ENCODE data around the gene SEPTIN8.

GRCh38 chr5:132782101-132782500 is 5.1 kb upstream of the SEPTIN8 start:
- no peak for TF ChIP-seq KLF7 (tag by site-specific recombination; IDR thresholded peaks at IDR 0.05; ENCODE audit: borderline replicate concordance)
- no peak for TF ChIP-seq ZNF548 (tag by site-specific recombination; IDR thresholded peaks at IDR 0.05)
- no peak for TF ChIP-seq ZNF24 (tag by site-specific recombination; IDR thresholded peaks at IDR 0.05)
- TF ChIP-seq ZNF133 (tag by site-specific recombination; IDR thresholded peaks at IDR 0.05), result no peak
- no peak for TF ChIP-seq TSHZ1 (tag by site-specific recombination; IDR thresholded peaks at IDR 0.05; ENCODE audit: borderline replicate concordance)
- no peak for TF ChIP-seq CTCF (tag by site-specific recombination; IDR thresholded peaks at IDR 0.05)
- no peak for TF ChIP-seq YY1 (tag by site-specific recombination; IDR thresholded peaks at IDR 0.05)
- no peak for TF ChIP-seq TRIM28 (IDR thresholded peaks at IDR 0.05; ENCODE audit: borderline replicate concordance, low read length)
- TF ChIP-seq PATZ1 (tag by site-specific recombination; IDR thresholded peaks at IDR 0.05), result no peak
- TF ChIP-seq REST (tag by site-specific recombination; IDR thresholded peaks at IDR 0.05), result no peak
- no peak for TF ChIP-seq ZNF426 (tag by site-specific recombination; IDR thresholded peaks at IDR 0.05)
- no peak for TF ChIP-seq ZSCAN16 (tag by site-specific recombination; IDR thresholded peaks at IDR 0.05)
- no peak for TF ChIP-seq ZNF704 (tag by site-specific recombination; IDR thresholded peaks at IDR 0.05)
- TF ChIP-seq ZNF843 (tag by site-specific recombination; IDR thresholded peaks at IDR 0.05), result no peak
